ENCODE measurements around the gene KRT3.
"Not testable (repeated sequence)": the region's sequence is repeated elsewhere in the genome, so short reads cannot be mapped to it uniquely, and the experiment has no call there.

The KRT3 gene

DNA sequence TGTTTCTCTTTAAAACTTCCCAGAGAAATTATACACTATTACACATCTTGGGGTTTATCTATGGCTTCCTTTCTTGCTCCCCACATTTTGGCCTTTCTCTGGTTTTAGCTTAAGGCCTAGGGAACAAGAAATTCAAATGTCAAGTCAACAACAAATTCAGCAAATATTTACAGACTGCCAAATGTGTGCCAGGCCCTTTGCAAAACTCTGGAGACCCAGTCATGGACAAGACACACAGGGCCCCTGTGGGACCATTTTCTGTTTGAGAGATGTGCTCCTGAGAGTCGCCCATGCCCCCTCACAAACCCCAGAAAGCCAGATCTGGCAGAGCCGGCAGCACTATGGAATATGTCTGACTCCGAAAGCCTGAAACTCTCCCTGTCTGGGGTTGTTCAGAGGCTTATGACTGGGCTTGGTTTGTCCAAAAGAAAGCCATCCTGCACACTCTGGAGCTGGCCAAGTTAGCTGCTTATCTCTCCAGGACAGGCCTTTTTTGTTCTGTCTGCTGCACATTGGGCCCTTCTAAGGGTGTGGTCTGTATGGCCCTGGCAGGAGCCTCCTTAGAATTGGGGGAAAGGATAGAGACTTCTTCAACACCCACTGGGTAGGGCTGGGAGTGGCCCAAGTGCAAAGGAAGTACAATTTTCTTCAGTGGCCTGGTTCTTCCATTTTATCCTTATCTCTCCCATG lies 1.1 kb upstream of the KRT3 start:
- DNase-seq: no peak

DNA sequence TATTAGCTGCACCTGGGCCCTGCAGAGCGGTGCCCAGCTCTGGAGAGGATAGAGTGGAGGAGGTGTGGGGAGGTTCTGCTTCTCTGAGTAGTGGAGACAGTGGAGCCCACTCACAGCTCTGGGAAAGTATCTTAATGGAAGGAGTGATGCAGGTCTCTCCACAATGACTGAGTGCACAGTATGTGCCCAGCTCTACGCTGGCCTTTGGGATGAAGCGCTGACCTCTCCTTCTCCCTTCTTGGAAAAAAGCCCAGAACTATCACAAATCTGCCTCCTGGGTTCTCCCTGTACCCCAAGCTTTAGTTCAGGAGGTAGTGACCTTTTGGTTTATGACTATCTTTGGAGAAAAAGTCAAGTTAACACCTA lies 495 bp upstream of the KRT3 start:
- no peak for DNase-seq

DNA sequence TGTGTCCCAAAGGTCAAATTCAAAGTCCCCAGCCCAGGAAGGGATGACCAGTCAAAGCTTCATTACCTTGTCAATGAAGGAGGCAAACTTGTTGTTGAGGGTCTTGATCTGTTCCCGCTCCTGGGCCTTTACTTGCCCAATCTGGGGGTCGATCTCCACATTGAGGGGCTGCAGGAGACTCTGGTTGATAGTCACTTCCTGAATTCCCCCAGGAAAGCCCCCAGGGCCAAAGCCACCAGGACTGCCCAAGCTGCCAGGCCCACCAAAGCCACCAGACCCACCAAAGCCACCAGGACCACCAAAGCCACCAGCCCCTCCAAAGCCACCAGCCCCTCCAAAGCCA lies 614 bp downstream of the KRT3 start:
- DNase-seq: not testable (repeated sequence)

DNA sequence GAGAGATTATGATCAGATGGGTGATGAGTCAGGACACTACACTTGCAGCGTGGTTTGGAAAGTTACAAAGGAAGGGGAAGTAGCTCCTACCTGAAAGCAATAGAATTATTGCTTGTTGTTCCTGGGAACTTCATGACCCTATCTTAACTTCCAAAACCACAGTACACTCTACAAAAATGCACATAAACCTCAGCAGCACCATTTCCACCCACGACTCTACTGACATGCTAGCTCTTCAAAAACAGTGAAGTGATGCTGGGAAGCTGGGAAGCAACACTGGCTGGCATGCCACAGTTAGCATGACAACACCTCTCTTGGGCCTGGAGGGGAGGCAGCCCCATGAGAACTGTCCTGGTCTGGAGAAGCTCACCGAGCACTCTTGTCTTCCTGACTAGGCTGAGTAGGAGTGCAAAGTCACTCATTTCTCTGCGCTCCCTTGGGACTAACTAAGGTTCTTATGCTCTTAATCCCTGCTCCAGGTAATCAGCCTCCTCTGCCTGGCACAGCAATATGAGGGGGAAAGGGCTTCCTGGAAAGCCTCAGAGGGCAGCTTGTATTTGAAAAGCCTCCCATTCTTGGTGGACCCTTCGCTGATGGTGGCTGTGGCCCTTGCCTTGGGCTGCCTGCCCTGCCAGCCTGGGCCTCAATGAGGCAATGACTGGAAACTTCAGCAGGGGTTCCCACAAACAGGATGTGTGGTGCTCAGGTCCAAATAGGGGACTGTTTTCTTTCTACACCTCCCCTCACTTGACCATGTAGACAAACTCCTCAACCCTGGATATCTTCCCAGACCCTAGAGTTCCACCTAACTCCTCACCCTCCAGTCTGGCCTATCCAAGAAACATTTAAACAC lies 1.2 kb downstream of the KRT3 start:
- no peak for DNase-seq

DNA sequence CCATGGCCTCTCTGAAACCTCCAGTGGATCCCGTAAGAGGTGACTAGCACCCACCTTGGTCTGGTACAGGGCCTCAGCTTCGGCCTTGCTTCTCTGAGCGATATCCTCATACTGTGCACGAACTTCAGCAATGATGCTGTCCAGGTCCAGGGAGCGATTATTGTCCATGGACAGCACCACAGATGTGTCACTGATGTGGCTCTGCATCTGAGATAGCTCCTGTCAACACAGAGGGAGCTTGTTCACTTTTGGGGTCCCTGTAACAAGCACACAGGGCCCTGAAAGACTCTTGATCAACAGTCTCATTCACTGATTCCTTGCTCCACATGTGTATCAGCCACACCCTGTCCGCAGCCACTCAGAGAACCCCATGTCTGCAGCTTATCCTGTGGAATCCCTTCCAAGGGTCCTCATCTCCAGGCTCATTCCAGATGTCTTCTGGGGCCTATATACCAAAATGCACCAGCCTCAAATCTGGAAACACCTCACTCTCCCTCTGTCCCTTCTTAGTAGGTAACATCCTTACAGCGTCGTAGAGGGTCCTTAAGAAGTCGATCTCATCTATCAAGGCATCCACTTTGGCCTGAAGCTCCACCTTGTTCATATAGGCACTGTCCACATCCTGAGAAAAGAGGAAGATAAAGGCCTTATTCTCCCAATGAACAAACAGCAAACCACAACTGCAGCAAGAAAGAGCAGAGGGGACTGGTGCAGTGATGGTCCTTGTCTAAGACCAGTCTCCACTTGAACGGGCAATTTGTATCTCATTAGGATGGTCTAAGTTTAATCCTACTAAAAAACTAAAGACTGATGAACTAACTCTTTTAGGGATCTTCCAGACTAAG lies 3.5 kb downstream of the KRT3 start:
- DNase-seq: no peak

DNA sequence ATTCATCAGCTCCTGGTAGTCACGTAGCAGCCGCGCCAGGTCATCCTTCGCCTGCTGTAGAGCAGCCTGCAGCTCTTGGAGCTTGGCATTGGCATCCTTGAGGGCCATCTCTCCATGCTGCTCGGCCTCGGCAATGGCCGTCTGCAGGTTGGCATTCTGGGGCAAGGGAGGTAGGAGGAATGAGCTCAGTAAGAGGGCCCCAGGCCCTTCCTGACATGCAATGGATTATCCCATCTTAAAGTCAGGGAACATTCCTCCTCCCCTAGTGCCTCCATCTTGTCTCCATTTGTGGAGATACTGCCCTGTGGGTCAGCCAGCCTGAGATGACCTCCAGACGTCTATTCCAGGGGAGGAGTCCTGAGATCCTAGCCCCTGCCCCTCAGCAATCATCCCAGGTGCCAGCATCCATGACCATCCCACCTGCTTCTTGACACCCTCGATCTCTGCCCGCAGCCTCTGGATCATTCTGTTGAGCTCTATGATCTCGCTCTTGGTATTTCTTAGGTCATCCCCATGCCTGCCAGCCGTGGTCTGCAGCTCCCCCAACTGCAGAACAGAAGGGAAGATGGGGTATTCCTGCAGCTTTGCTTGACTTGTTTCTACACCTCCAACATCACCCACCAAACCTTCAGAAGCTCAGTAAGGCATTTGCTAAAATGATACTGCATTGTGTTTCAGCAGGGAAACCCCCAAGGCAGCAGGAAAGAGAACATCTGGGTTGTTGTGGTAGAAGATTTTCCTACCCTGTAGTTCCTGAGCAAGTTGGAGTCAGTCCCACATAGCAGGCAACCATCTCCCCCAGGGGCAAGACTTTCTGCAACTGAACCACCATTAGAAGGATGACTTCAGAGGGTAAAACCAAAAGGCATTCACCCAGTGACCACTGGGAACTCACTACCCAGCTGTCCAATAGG lies 4.4 kb downstream of the KRT3 start:
- DNase-seq: no peak

DNA sequence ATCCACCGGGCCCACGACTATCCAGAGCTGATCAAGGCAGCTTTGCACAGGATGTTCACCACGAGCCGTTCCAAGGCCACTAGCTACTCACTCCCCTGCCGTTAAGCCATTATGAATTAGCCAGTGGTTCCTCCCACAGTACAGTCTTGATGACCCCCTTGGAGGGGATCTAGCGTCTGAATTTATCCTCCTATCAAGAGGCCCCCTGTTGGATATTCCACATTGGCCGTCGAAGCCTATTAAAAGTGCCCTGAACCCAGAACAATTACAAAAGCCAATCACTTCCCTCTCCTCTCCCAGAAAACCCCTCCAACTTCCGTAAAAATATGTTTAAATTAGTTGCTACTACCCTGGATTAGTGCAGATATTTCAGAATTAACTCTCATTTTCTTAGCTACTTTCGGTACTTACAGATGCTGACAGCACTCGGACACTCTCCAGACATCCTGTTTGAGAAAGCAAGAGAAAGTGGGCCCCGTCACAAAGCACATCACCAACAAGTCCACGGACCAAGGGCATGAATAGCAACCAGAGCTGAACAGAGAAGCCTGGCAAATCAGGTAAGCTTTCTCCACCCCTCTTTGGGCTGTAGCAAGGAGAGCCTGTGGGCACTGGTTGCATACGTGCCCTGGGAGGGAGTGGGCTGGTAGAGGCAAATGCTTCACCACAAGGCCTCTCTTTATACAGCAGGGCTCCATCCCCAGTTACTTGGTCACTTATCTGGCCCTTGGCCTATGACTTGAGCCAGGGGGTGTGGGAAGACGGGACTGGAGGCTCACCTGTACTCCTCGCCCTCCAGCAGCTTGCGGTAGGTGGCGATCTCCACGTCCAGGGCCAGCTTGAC lies 5.3 kb downstream of the KRT3 start:
- no peak for DNase-seq

DNA sequence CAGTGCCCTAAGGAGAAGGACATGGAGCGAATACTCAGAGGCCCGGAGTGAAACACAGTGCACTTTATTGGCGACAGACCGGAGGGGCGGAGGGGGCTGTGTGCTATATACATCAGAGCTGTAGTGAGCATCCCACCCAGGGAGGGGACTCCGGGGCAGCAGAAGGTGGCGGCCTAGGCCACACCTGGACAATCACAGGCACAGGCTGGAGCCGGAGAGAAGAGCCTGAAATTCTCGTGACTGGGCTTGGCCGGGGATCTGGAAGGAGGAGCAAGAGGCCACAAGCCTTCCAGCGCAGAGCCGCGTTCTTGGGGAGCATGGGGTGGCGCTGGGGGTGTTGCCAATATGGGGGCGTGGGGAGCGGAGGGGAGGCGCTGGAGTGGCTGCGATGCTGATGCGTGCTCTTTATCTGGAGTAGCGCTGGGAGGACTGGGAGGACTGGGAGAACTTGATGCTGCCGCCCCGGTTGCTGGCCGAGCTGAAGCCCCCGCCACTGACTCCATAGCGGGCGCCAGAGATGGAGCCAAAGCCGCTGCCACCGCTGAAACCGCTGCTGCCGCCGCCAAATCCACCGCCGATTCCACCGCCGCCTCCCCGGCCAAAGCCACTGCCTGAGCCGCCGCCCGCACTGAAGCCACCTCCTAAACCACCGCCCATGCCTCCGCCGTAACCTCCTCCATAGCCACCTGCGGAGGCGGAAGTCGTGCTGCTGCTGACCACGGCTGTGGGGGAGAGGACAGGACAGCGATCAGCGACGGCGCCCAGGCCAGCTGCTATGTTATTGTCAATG lies 6.1 kb downstream of the KRT3 start:
- no peak for DNase-seq

DNA sequence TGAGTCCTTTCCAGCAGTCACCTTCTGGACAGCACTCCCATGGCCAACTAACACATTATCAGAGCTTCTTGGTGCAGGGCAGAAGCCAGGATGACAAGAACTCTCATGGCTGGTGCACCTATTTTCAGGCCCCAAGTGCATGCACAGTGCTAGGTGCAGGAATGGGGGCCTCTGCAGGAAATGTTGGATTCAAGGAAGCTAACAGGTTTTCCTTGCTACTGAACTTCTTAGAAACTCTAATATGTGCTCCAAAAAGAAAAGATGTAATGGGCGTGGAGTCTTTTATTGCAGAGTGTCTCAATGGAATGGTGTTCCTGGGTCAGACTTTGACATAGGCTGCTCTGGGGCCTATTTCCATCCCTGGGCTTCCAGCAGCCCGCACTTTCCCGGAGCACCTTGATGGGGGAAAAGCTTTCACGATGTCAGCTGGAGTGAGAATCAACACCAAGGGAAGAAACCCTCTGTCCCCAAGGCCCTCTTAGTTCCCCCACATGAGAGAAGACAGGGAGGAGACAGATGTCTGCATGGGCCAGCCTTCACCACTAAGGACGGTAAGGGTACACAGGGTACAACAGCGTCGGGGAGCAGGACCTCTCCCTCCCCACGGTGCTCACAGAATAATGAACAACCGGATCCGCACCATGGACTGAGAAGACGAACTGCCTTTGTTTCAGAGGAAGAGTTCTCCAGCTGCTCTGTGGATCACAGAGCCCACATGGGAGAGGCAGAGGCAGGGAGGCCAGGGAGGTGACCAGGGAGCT lies 6.9 kb downstream of the KRT3 start:
- no peak for DNase-seq

DNA sequence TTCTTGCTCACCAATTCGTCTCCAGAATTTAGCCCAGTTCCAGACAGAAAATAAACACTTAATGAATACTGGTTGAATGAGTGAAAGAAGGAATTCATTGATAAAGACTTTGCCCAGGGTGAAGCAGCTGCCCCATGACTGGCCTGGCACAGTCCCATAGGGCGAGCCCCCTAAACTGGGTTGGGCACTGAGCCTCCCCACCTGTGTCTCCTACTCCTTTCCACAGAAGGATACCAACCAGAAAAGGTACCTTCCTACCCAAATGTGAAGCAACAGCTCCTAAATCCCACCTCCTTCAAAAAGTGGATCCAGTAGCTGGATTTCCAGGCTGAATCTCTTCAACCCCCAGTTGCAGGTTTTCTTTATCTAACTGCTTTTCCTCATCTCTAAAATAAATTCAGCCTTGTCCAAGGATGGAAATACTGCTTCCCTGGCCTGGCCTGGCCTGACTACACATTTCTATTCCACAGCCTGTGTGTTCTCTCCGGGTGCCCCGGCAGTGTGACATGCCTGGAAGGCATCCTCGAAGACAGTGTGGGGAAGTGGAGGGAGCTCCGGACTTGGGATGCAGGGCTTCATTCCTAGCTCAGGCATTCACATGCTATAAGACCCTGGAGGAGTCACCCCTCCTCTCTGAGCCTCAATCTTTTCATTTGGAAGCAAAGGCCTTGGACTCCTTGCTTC lies 7.6 kb downstream of the KRT3 start:
- DNase-seq: no peak

DNA sequence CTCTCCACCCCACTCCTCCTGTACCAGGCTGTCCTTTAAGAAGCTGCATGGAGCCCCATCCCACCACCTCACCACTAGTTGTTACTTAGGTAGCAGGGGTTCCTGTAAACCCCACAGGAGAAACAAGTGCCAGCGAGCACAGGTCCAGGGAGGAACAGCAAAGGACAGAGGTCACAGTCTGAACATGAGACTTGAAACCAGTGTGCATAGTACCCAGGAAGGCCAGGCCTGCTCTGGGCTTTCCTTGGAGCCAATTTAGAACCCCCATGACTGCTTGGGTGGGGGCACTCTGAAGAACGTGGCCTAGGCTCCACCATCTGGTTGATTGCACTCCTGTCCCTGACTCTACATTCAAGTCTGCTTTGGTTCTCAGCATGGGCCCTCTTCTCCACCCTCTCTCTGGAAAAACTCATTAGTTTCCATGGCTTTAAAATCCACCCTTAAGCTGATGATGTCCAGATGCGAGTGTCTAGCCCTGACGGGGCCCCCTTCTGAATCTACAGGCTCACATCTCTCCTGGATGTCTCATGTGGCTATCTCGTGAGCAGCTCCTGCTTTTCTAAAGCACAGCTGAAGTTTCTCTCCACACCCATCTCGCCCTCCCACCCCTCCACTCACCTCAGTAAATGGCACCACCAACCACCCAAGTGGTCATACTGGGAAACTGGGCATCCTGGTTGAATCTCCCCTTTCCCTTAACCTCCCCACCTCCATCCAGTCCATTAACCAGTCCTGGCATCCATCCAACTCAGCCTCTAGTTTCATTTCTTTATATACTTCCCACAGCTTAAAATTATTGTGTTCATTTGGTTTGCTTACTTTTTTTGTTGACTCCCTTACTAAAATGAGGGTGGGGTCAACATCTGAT lies 8.4 kb downstream of the KRT3 start:
- DNase-seq: no peak

DNA sequence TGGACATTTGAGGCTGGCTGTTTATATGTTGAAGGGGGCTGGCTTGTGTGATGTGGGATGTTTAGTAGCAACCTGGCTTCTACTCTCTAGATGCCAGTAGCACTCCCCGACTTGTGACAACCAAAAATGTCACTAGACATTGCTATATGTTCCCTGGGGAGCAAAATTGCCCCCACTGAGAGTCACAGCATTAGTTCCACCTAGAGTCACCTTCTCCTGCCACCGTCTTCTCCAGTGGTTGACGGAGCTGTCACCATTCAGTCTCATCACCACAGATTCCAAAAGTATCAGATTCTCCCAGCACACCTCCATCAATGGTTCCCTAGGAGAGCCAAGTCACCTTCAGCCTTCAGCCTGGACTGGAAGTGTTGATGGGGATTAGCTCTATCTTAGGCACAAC lies 11.0 kb downstream of the KRT3 start:
- no peak for DNase-seq

DNA sequence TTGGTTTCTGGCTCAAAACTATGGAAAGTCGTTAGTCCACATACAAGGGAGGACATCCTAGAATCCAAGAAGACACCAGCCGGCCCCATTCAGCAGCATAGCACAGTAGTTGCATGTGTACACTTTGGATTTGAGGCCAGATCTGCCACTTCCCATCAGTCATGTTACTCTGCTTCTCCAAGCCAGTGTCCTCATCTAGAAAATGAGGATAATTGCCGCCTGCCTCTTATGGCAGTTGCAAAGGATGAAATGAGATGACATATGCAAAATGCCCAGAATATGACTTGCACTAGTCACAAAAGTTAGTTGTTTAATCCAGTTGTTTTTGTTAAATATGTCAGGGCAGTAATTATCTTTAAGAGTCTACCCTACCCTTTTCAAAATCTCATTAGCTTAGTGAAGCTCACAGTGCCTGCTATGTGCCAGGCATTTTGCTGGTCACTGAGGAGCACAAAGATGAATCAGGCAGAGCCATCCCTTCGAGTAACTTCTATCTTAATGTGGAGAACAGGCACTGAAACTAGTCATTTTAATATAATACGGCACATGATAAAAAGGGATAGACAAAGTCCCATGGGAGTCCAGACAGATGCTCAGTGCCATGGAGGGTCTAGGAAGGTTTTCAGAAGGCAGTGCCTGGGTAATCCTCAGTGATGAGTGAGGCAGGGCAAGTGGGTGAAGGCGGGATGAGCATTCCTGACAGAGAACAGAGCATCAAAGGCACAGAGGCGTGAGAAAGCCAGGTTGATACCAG lies 12.2 kb downstream of the KRT3 start:
- DNase-seq: no peak

DNA sequence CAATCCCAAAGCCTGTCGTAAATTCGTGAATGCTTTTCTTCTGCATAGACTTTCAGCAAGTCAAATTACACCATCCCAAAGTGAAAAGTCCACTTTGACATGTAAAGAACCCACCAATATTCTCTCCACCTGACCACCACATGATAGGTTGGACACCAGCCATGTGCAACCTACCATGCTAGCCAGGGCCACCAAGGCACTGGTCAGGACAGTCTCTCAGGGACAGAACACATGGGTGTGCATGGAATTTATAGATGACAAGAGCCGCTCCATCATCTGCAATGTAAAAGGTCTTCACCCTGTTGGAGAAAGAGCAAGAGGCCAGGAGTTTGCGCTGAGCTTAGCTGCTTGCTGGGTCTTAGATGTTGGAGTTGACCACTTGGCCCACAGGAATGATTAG lies 13.4 kb downstream of the KRT3 start:
- no peak for DNase-seq

DNA sequence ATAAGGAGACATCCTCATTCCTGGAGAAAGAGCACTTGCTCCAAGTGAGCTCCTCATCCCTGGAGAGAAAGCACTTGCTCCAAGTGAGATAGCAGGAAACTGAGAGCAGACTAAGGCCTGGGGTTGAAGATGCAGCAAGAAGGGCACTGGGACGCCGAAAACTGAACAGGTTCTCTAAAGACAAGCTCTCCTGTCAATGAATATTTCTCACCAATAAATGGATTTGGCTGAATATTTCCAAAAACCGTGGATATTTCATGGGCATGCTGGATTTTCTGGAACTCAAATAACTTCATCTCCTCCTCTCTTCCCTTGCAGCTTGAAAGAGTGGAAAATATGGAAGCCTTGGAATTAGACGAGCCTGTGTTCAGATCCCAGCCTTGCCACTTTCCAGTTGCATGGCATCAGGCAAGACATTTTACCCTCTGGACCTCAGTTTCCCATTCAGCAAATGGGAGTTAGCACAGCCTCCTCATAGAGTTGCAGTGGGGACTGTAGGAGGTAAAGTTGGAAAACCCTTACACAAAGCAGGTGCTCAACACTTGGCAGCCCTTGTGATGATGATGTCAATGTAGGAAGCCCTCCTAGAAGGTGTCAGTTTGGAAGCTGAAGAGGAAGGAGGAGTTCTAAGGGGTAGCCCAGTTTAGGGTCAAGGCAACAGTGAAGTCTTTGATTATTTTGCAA lies 14.4 kb downstream of the KRT3 start:
- DNase-seq: no peak

DNA sequence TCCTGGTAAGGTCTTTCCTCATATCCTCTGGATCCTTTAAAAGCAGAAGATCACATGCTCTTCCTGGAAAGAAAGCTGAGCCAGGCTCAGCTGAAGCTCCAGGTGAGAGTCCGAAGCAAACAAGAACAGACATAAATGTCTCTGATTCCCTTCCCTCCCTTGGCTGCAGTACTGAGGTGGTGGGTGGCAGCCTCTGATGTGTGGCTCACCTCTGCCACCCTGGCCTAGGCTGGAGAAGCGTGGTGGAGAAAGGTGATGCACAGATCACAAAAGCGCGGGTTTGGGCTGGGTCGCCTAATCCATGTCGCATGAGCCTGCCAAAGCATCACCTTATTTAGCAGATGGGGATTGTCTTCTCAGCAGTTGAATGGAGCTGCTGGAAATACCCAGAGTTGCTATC lies 16.0 kb downstream of the KRT3 start:
- no peak for DNase-seq

DNA sequence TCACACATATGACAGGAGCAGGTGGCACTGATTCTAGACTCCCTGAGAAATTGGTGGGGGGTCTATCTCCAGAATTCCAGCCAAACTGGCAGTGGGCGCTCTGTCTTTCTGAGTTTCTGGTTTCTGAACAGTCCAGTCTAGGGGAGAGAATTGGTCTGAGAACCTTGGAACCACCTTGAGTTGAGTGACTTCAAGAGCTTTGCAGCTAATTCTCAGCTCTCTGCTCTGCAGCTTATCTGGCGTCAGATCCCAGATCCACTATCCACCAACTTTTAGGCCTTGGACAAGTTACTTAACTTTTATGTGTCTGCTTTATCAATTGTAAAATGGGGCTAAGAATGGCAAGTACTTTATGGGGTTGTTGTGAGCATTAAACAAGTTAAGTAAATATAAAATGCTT lies 17.1 kb downstream of the KRT3 start:
- DNase-seq: no peak

Data from stimulated activated CD4-positive, alpha-beta T cell treated with anti-CD3 and anti-CD28 coated beads, Interleukin-2, amount 100 ng/mL, for 48 hours (primary cell).